DMS79 treated with DMSO at 0.1 percent for 48 hours (cell line): ENCODE measurements around the gene ACOD1.
"Not testable (repeated sequence)": the region's sequence is repeated elsewhere in the genome, so short reads cannot be mapped to it uniquely, and the experiment has no call there.

ENCODE experiments used
- DNase-seq: peaks from one replicate; lab custom pipeline; 2025; lab: John Stamatoyannopoulos, UW

Gene ACOD1

GRCh38 chr13:76954538-76954937 is 6.2 kb downstream of the ACOD1 start:
- DNase-seq = no peak

GRCh38 chr13:76955193-76955592 is 6.9 kb downstream of the ACOD1 start:
- no peak for DNase-seq

- DNase-seq = no peak
Measured at GRCh38 chr13:76955661-76956060, 7.3 kb downstream of the ACOD1 start.

GRCh38 chr13:76958841-76959432 is 10.6 kb downstream of the ACOD1 start:
- no peak for DNase-seq

- DNase-seq = not testable (repeated sequence)
Measured at GRCh38 chr13:76959734-76960133, 11.4 kb downstream of the ACOD1 start.

- DNase-seq = peak; percentile 10
Measured at GRCh38 chr13:76965759-76966421, 17.6 kb downstream of the ACOD1 start.

GRCh38 chr13:76967031-76967430 is 18.7 kb downstream of the ACOD1 start:
- DNase-seq = no peak

GRCh38 chr13:76968041-76968440 is 19.7 kb downstream of the ACOD1 start:
- no peak for DNase-seq

- no peak for DNase-seq
Measured at GRCh38 chr13:76969488-76970365, 21.4 kb downstream of the ACOD1 start.

- DNase-seq = no peak
Measured at GRCh38 chr13:76971215-76971614, 22.9 kb downstream of the ACOD1 start.

GRCh38 chr13:76971851-76972829 is 23.8 kb downstream of the ACOD1 start:
- DNase-seq = peak; percentile 5

GRCh38 chr13:76973920-76974617 is 25.8 kb downstream of the ACOD1 start:
- DNase-seq = no peak

GRCh38 chr13:76974618-76974975 is 26.3 kb downstream of the ACOD1 start:
- DNase-seq = no peak

GRCh38 chr13:76975863-76976262 is 27.6 kb downstream of the ACOD1 start:
- DNase-seq = no peak

GRCh38 chr13:76976490-76976889 is 28.2 kb downstream of the ACOD1 start:
- DNase-seq = no peak

- DNase-seq = no peak
Measured at GRCh38 chr13:76976929-76977328, 28.6 kb downstream of the ACOD1 start.

GRCh38 chr13:76980075-76980718 is 31.9 kb downstream of the ACOD1 start:
- DNase-seq = peak; percentile 6

GRCh38 chr13:76982061-76982460 is 33.8 kb downstream of the ACOD1 start:
- DNase-seq = no peak

- no peak for DNase-seq
Measured at GRCh38 chr13:76983676-76984075, 35.4 kb downstream of the ACOD1 start.

GRCh38 chr13:76991432-76991795 is 43.1 kb downstream of the ACOD1 start:
- DNase-seq = peak; percentile 1
